ENCODE results near the gene RNASE13.

GRCh38 chr14:20998139-20998538 is 36.5 kb downstream of the RNASE13 start:
- TF ChIP-seq CTCF (IDR thresholded peaks at IDR 0.05) (no peak), POLR2A (IDR thresholded peaks at IDR 0.05) (no peak)

Data from body of pancreas (tissue), 4 donors.